ENCODE measurements around the gene SPIRE1.
"Not testable (repeated sequence)": the region's sequence is repeated elsewhere in the genome, so short reads cannot be mapped to it uniquely, and the experiment has no call there.

SPIRE1 gene

DNA sequence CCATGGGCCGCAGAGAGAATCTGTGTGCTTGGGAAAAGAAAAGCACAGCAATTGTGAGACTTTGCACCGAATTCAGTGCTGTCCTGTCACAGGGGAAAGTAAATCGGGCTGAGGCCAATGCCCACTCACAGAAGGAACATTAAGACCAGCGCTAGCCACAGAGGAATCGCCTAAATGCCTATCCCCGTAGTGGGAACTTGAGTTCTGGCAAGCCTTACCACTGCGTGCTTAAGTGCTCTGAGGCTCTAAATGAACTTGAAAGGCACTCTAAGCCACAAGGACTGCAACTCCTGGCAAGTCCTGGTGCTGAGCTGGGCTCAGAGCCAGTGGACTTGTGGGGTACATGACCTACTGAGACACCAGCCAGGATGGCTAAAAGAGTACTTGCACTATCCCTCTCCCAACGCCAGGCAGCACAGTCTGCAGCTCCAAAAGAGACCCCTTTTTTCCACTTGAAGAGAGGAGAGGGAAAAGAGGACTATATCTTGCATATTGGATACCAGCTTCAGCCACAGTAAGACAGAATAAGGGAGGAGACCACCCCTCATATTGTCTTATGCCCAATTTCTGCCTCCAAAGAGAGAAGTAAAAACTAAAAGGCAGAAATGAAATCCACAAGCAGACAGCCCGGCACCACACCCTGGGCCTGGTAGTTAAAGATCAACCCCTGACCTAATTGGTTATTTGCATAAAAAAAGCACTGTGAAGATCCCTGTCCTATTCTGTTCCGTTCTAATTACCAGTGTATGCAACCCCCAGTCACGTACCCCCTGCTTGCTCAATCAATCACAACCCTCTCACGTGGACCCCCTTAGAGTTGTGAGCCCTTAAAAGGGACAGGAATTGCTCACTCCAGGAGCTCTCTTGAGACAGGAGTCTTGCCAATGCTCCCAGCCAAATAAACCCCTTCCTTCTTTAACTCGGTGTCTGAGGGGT, 105.7 kb downstream of the SPIRE1 start:
- H3K4me3 ChIP-seq (ENCODE audit: low read depth, low read length); in situ Hi-C loops (cut with HindIII; ENCODE audit: low sequenced_read_pairs): not testable (repeated sequence)
- TF ChIP-seq CTCF (IDR thresholded peaks at IDR 0.05; ENCODE audit: low read depth, low read length), result peak; percentile 11
- DNase-seq (ENCODE audit: low read depth, low spot score), result peak; percentile 92

GRCh38 chr18:12551466-12551865, 106.4 kb downstream of the SPIRE1 start:
- H3K4me3 ChIP-seq (ENCODE audit: low read depth, low read length); DNase-seq (ENCODE audit: low read depth, low spot score); in situ Hi-C loops (cut with HindIII; ENCODE audit: low sequenced_read_pairs): not testable (repeated sequence)

DNA sequence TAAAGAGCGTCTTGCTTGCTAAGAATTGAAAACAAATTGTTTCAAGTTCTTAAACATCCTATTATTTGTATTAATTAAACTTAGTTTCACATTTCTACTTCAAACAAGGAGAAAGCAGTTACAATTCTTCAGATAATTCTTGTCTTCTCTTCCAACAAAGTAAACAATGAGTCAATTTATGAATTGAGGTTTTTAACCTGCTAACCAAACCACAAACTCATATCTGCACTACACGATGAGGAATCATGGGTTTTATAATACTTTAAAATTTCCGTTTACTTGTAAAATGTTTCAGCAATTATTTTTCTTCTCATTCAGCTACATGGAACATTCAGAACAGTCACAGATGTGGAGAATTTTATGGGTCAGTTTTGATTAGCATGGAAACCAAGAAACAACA, 114.2 kb downstream of the SPIRE1 start:
- no peak overlapping the region for H3K4me3 ChIP-seq (ENCODE audit: low read depth, low read length)
- TF ChIP-seq CTCF (IDR thresholded peaks at IDR 0.05; ENCODE audit: low read depth, low read length), result no peak
- DNase-seq (ENCODE audit: low read depth, low spot score), result peak; percentile 41
- in situ Hi-C loops (cut with HindIII; ENCODE audit: low sequenced_read_pairs), result no loop called here

- DNase-seq (ENCODE audit: low read depth, low spot score), result no peak
- no peak overlapping the region for H3K4me3 ChIP-seq (ENCODE audit: low read depth, low read length)
- no peak for TF ChIP-seq CTCF (IDR thresholded peaks at IDR 0.05; ENCODE audit: low read depth, low read length)
- in situ Hi-C loops (cut with HindIII; ENCODE audit: low sequenced_read_pairs), result no loop called here
Measured at GRCh38 chr18:12540751-12541150, 117.2 kb downstream of the SPIRE1 start.

GRCh38 chr18:12539158-12539557, 118.7 kb downstream of the SPIRE1 start:
- in situ Hi-C loops (cut with HindIII; ENCODE audit: low sequenced_read_pairs); H3K4me3 ChIP-seq (ENCODE audit: low read depth, low read length); DNase-seq (ENCODE audit: low read depth, low spot score): not testable (repeated sequence)

DNA sequence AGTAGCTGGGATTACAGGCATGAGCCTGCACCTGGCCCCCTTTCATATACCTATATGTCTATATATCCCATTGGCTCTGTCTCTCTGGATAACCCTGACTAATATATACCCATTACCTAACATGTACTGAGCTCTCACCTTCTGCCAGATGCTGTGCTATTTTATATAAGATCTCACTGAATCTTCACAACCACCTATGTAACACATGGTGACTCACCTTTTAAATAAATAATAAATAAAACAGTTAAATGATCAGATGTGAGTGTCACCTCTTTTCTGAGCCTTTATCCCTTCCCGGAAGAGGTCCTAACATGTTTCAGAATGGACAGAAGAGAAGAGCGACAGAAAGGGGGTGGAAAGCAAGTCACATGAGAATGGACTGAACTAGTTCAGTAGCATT, 123.1 kb downstream of the SPIRE1 start:
- no peak for TF ChIP-seq CTCF (IDR thresholded peaks at IDR 0.05; ENCODE audit: low read depth, low read length)
- no peak overlapping the region for H3K4me3 ChIP-seq (ENCODE audit: low read depth, low read length)
- no peak for DNase-seq (ENCODE audit: low read depth, low spot score)
- in situ Hi-C loops (cut with HindIII; ENCODE audit: low sequenced_read_pairs), result no loop called here

DNA sequence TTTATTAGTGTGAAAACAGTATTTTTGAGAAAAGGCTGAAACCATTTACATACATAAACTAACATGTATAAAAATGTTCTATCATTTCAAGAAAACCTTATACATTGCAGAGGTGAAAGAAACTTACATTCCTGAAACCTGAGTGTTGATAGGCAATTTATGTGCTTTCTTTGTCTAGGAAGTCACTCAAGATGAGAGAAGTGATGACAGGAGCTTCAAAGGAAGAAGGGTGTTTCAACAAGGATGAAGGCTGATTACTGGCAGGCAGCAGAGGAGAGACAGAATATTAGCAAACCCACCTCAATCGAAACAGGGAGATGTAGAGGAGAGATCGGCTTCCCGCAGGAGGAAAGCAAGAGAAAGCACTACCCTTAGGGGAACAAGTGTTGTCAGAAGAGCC, 125.2 kb downstream of the SPIRE1 start:
- in situ Hi-C loops (cut with HindIII; ENCODE audit: low sequenced_read_pairs), result no loop called here
- no peak for DNase-seq (ENCODE audit: low read depth, low spot score)
- no peak overlapping the region for H3K4me3 ChIP-seq (ENCODE audit: low read depth, low read length)
- no peak for TF ChIP-seq CTCF (IDR thresholded peaks at IDR 0.05; ENCODE audit: low read depth, low read length)

All from astrocyte of the spinal cord (primary cell).